ENCODE results near the gene GXYLT2.

The GXYLT2 gene

DNA sequence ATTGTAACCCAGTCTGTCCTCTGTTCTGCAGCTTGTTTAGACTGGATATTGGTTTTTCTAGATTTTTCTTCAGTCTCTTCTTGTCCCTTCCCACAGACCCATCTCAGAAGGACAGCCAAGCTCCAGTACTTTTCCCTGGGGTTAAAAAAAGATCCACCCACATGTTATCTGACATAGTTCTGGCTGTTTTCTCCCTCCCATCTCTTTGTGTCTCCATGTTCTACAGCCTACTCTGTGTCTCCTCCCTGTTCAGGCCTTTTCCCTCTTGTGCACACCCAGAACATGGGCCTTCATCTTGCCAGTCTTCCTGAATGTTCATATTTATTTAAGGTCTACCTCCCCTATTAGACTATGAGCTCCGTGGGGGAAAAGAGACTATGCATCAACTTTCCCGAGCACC, 103.7 kb downstream of the GXYLT2 start:
- H3K4me3 ChIP-seq (ENCODE audit: low read depth, low read length): no peak overlapping the region
- TF ChIP-seq CTCF (IDR thresholded peaks at IDR 0.05; ENCODE audit: low read depth, low read length): no peak

DNA sequence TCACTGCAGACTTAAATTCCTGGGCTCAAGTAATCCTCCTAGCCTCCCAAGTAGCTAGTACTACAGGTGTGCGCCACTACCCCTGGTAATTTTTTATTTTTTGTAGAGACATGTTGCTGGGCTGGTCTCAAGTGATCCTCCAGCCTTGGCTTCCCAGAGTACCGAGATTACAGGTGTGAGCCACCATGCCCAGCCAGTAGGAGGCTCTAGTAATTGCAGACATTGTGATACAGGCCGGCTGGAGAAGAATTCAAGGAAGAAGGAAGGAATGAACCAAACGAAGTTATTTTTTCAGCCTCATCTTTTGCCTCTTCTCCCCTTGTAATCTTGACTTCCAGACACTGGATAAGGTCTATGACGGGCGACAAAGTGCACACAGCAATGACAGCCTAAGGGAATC, 105.5 kb downstream of the GXYLT2 start:
- no peak overlapping the region for H3K4me3 ChIP-seq (ENCODE audit: low read depth, low read length)
- no peak for TF ChIP-seq CTCF (IDR thresholded peaks at IDR 0.05; ENCODE audit: low read depth, low read length)

DNA sequence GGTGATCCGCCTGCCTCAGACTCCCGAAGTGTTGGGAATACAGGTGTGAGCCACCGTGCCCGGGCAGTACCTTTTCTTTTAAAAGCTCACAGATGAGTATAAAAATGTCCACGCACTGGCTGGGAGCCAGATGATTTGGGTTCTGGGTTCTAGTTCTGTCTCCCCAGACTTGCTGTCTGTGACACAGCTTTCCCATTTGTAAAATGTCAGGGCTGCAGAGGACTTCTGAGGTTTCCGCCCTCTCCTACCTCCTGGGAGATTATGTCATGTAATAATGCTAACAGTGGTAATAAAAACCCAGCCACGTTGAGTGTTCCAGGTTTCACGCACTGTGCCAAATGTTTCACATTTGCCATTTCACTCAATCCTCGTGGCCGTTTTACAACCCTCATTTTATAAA, 107.5 kb downstream of the GXYLT2 start:
- no peak for TF ChIP-seq CTCF (IDR thresholded peaks at IDR 0.05; ENCODE audit: low read depth, low read length)
- no peak overlapping the region for H3K4me3 ChIP-seq (ENCODE audit: low read depth, low read length)

GRCh38 chr3:72996121-72996472, 108.3 kb downstream of the GXYLT2 start:
- H3K4me3 ChIP-seq (ENCODE audit: low read depth, low read length): peak overlapping the region; percentile 90
- TF ChIP-seq CTCF (IDR thresholded peaks at IDR 0.05; ENCODE audit: low read depth, low read length): no peak

DNA sequence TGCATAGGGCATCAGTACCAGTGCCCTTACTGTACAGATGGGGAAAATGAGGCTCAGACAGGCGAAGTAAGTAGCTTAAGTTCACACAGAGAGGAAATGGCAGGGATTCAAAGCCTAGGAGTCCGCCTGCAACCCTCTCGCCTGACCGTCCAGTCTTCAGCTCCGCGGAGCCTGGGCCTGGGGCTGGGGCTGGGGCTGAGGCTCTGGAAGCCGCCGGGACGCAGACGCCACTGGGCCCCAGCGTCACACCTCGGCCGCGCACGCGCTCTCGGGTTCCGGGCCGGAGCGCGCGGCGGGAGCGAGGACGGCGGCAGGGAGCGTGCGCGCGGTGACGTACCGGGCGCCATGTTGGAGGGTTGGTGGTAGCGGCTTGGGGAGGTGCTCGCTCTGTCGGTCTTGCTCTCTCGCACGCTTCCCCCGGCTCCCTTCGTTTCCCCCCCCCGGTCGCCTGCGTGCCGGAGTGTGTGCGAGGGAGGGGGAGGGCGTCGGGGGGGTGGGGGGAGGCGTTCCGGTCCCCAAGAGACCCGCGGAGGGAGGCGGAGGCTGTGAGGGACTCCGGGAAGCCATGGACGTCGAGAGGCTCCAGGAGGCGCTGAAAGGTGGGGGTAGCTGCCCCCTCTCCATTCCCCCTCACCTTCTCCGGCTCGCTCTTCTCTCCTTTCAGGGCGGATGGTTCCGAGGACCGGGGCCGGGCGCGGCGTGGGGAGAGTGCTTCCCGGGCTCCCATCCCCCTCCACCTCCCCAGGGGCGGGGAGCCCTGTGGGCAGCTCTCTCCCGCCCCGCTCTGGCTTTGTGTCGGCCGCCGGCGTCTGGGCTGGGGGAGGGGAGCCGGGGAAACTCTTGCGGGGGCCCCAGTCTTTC, 108.9 kb downstream of the GXYLT2 start, which contains the start of gene PPP4R2:
Gene PPP4R2, plus strand, starts transcription at position 339 of the 861 bp plus-strand sequence. Its CDS starts 227 bp downstream, at position 566.
- no peak for TF ChIP-seq CTCF (IDR thresholded peaks at IDR 0.05; ENCODE audit: low read depth, low read length)

DNA sequence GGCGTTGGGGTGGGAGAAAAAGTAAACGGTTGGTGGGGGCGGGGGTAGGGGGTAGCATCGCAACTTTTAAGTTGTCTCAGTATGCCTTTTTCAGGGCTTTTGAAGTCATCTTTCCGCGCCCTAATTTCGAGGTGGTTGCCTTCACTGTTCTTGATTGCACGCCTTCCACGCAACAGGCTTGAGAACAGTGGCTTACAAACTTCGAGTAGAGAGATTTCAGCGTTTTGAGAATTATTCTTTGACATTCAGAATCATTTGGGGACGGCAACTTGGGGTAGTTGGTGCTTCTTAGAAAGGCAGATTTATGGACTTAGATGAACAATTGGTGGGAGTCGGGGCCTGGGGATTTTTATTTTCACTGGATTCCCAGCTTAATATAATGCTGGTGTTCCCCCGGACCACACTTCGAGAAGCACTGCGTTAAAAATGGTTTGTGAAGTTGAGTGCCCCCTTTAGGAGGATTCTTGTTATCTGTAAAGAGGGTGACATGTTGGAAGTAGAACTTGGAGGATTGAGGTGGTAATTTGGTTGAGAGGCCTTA, 109.6 kb downstream of the GXYLT2 start:
- peak; percentile 45; the same call in 1 of the 2 replicates for TF ChIP-seq CTCF (IDR thresholded peaks at IDR 0.05; ENCODE audit: low read depth, low read length)
- peak overlapping the region; percentile 90 for H3K4me3 ChIP-seq (ENCODE audit: low read depth, low read length)

More for the DNA sequence above, 108.9 kb downstream of the GXYLT2 start, which contains the start of gene PPP4R2:
- peak within 1 kb of the TSS; percentile 90 for H3K4me3 ChIP-seq (ENCODE audit: low read depth, low read length)

DNA sequence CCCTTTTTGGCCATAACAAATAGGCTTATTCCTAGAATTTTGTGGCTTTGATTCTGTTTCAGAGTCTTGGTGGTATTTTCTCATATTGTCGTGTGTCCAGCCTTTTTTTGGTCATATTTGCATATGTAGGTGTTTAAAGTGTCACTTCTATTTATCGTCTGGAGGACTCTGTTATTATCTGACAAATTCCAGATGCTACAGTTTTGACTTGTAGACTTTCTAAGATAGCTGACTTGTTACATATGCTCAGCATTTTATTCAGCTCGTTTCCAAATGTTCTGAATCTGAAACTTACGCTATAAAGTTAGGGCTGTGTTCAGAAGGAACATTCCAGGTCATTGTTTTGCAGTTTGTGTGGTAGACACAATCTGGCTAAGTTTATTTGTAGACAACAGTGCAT, 110.6 kb downstream of the GXYLT2 start:
- TF ChIP-seq CTCF (IDR thresholded peaks at IDR 0.05; ENCODE audit: low read depth, low read length): no peak
- peak overlapping the region; percentile 90 for H3K4me3 ChIP-seq (ENCODE audit: low read depth, low read length)

All from WI38 (cell line).